H1 (cell line): ENCODE measurements around the gene SLC35G2. TPM values are rescaled to one million over a fixed set of nuclear protein-coding genes. Genes with fewer than 3 reads are reported as not detected.

ENCODE experiments used
- POLR2A ChIP-seq, 2 experiments: IDR thresholded peaks; 1 replicate in 1 of 2; 2 replicates in 1 of 2; pipeline ENCODE4 v1.6.1; 2011; ENCODE audit warnings: low read depth in 2 of 2, low read length in 2 of 2, mild to moderate bottlenecking in 2 of 2; ENCODE audit errors: control extremely low read depth in 1 of 2
- RAD21 ChIP-seq, 2 experiments: IDR thresholded peaks in 1 of 2; conservative IDR thresholded peaks in 1 of 2; 2 replicates each; pipeline ENCODE4 v1.6.1; 2011; ENCODE audit warnings: low read depth in 2 of 2, low read length in 2 of 2, improper control_type of control experiment in 1 of 2, inconsistent platforms in 1 of 2, mild to moderate bottlenecking in 1 of 2, moderate library complexity in 1 of 2
- RFX5 ChIP-seq: IDR thresholded peaks from 2 replicates; pipeline ENCODE4 v1.6.1; 2011; ENCODE audit warnings: low read depth, low read length, improper control_type of control experiment, borderline replicate concordance
- RNF2 ChIP-seq: fragments of 200-900, 300-1000 bp; sonication (generic); IDR thresholded peaks from 2 replicates; pipeline ENCODE4 v1.7.1; 2016; ENCODE audit warnings: borderline replicate concordance, low read depth, mild to moderate bottlenecking, antibody characterized with exemption, low read length; ENCODE audit not compliant: poor library complexity, severe bottlenecking; ENCODE audit errors: missing control alignments
- SIN3A ChIP-seq, 2 experiments: IDR thresholded peaks in 1 of 2; conservative IDR thresholded peaks in 1 of 2; 2 replicates each; pipeline ENCODE4 v1.6.1; 2011 to 2012; ENCODE audit warnings: low read length in 2 of 2, improper control_type of control experiment in 1 of 2, low read depth in 1 of 2, mild to moderate bottlenecking in 1 of 2
- SUZ12 ChIP-seq: fragments of 200-600 bp; sonication (generic); IDR thresholded peaks from 2 replicates; pipeline ENCODE4 v1.6.1; 2012; ENCODE audit warnings: mild to moderate bottlenecking, inconsistent platforms, low read length, moderate library complexity, mixed read lengths
- TAF1 ChIP-seq: IDR thresholded peaks from 2 replicates; pipeline ENCODE4 v1.6.1; 2011; ENCODE audit warnings: mild to moderate bottlenecking, low read depth, low read length
- TBP ChIP-seq: IDR thresholded peaks from 2 replicates; pipeline ENCODE4 v1.6.1; 2011; ENCODE audit warnings: low read depth, low read length, improper control_type of control experiment
- TEAD4 ChIP-seq: IDR thresholded peaks from 2 replicates; pipeline ENCODE4 v1.6.1; 2012; ENCODE audit warnings: low read depth, low read length, inconsistent platforms, mixed read lengths
- polyA plus RNA-seq, 7 experiments: library from polyadenylated mRNA; depleted of rRNA in 3 of 7; stranded (reverse) in 5 of 7; unstranded in 2 of 7; fragments of >200 nt in 5 of 7; fragments of 200-250 nt in 2 of 7; gene quantifications; 1 replicate in 5 of 7; 2 replicates in 1 of 7; 4 replicates in 1 of 7; pipeline versions ENCODE4 v1.2.1 to v1.2.3, GENCODE V29; 2011 to 2013; ENCODE audit warnings: missing spikeins in 2 of 7, mixed read lengths in 2 of 7
- total RNA-seq: library from RNA; stranded (reverse); fragmentation: NEBNext Ultra II Directional; extraction: Animal tissue kit (Norgen Biotek cat#: 25700); gene quantifications from 2 replicates; pipeline ENCODE4 v1.2.1, GENCODE V29; 2021
- TF ChIP-seq, protein P1 (sequence below): IDR thresholded peaks from 2 replicates; pipeline ENCODE4 v1.6.1; 2012; ENCODE audit warnings: inconsistent platforms
- TF ChIP-seq, protein P2 (sequence below): IDR thresholded peaks from 2 replicates; pipeline ENCODE4 v1.6.1; 2012; ENCODE audit warnings: low read length, inconsistent platforms
- TF ChIP-seq, protein P3 (sequence below), 3 experiments: IDR thresholded peaks; 1 replicate in 2 of 3; 2 replicates in 1 of 3; pipeline versions ENCODE4 v1.5.1 to v1.6.1; 2011; ENCODE audit warnings: low read length in 3 of 3, mild to moderate bottlenecking in 3 of 3, inconsistent platforms in 2 of 3, low read depth in 1 of 3, moderate library complexity in 1 of 3; ENCODE audit not compliant: insufficient read depth in 1 of 3; ENCODE audit errors: control extremely low read depth in 1 of 3
- TF ChIP-seq, protein P4 (sequence below): IDR thresholded peaks from 2 replicates; pipeline ENCODE4 v1.6.1; 2011; ENCODE audit warnings: low read depth, mild to moderate bottlenecking, low read length; ENCODE audit not compliant: insufficient read depth

The SLC35G2 gene
- total and polyA plus RNA-seq, 2 of the 8 experiments (the other 6 are each of a cell fraction or from before 2014, with no cell fraction given) = 5.2 to 6.4 TPM

DNA sequence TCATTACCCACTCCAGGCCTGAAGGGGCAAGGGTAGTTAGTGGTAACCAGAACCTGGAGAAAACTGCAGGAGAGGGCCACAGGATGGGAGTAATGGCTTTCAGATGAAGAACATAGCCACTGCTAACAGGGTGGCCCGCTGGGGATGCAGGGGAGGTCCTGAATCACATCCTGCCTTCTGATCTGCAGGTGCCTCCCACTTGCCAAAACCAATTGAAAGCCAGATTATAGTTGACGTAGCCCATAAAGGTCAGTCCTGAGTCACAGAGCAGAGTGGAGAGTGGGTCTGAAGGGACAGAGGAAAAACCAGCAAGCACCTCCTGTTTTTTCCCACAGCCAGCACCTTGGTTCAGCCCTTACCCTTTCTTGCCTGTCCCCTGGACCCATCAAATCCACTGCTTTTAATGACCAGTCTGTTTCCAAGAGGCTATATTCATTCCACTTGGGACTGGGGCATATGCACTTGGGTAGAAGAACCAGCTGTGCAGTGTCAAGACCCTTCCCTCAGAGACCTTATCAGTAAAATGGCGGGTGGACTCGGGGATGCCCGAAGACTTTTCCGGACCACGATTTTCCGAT lies 646 bp upstream of the SLC35G2 start (continued):
- TF ChIP-seq, protein P1, sequence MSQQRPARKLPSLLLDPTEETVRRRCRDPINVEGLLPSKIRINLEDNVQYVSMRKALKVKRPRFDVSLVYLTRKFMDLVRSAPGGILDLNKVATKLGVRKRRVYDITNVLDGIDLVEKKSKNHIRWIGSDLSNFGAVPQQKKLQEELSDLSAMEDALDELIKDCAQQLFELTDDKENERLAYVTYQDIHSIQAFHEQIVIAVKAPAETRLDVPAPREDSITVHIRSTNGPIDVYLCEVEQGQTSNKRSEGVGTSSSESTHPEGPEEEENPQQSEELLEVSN = no peak
- TF ChIP-seq, protein P2, sequence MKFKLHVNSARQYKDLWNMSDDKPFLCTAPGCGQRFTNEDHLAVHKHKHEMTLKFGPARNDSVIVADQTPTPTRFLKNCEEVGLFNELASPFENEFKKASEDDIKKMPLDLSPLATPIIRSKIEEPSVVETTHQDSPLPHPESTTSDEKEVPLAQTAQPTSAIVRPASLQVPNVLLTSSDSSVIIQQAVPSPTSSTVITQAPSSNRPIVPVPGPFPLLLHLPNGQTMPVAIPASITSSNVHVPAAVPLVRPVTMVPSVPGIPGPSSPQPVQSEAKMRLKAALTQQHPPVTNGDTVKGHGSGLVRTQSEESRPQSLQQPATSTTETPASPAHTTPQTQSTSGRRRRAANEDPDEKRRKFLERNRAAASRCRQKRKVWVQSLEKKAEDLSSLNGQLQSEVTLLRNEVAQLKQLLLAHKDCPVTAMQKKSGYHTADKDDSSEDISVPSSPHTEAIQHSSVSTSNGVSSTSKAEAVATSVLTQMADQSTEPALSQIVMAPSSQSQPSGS = no peak
- TF ChIP-seq TEAD4 = no peak
- TF ChIP-seq TAF1 = peak; percentile 19; the same call in 1 of the 2 replicates
- 0 out of 4 replicates have a peak, but pooled peaks of 1 of the 2 experiments have one; percentile 18 for TF ChIP-seq SIN3A (conservative IDR thresholded peaks at IDR 0.05 in 1 of 2, IDR thresholded peaks at IDR 0.05 in 1 of 2; ENCODE audit: low read depth in 1 of 2, low read length in 2 of 2)
- no peak for TF ChIP-seq RFX5
- TF ChIP-seq, protein P3, sequence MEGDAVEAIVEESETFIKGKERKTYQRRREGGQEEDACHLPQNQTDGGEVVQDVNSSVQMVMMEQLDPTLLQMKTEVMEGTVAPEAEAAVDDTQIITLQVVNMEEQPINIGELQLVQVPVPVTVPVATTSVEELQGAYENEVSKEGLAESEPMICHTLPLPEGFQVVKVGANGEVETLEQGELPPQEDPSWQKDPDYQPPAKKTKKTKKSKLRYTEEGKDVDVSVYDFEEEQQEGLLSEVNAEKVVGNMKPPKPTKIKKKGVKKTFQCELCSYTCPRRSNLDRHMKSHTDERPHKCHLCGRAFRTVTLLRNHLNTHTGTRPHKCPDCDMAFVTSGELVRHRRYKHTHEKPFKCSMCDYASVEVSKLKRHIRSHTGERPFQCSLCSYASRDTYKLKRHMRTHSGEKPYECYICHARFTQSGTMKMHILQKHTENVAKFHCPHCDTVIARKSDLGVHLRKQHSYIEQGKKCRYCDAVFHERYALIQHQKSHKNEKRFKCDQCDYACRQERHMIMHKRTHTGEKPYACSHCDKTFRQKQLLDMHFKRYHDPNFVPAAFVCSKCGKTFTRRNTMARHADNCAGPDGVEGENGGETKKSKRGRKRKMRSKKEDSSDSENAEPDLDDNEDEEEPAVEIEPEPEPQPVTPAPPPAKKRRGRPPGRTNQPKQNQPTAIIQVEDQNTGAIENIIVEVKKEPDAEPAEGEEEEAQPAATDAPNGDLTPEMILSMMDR (IDR thresholded peaks at IDR 0.05; ENCODE audit: control extremely low read depth in 1 of 3, insufficient read depth in 1 of 3, low read depth in 1 of 3, low read length in 3 of 3) = peak in 2 of 3 experiments; percentile 29 to 35; a peak in 2 of 4 replicates
- TF ChIP-seq SUZ12 = no peak
- peak; percentile 38 to 50; a peak in 3 of 4 replicates for TF ChIP-seq RAD21 (IDR thresholded peaks at IDR 0.05 in 1 of 2, conservative IDR thresholded peaks at IDR 0.05 in 1 of 2; ENCODE audit: low read depth in 2 of 2, low read length in 2 of 2)
- no peak for TF ChIP-seq RNF2
- TF ChIP-seq, protein P4, sequence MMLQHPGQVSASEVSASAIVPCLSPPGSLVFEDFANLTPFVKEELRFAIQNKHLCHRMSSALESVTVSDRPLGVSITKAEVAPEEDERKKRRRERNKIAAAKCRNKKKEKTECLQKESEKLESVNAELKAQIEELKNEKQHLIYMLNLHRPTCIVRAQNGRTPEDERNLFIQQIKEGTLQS = no peak
- TF ChIP-seq TBP = no peak
- peak in 1 of 2 experiments; percentile 65; a peak in 1 of 3 replicates for TF ChIP-seq POLR2A (IDR thresholded peaks at IDR 0.05; ENCODE audit: control extremely low read depth in 1 of 2, low read depth in 2 of 2, low read length in 2 of 2)
